ENCODE data around the gene ILKAP. TPM values are rescaled to one million over a fixed set of nuclear protein-coding genes. Genes with fewer than 3 reads are reported as not detected.

Gene ILKAP
- total and polyA plus RNA-seq, 7 donors: 31.8 to 66.6 (median 43.8) TPM

- Histone ChIP-seq H3K9me3 (no peaks in the 10 kb centered on the region), H3K4me3 (no peak overlapping the region), H3K36me3 (ENCODE audit: insufficient read depth in 1 of 2, low read depth in 1 of 2) (peaks cover 0 to 20% of the 10 kb centered on the region in 2 donors), H3K4me1 (peaks cover 50% of the 10 kb centered on the region), H3K27ac (peak overlapping the region; percentile 82), H3K27me3 (ENCODE audit: insufficient read depth in 3 of 3, low read length in 2 of 3) (no peaks in the 10 kb centered on the region)
- intact Hi-C loops (cut with DNase I): no loop called here
- no peak for TF ChIP-seq CTCF (IDR thresholded peaks at IDR 0.05)
- WGBS, 3 donors: 82 to 86% (median 82%) methylated on average over 10 of the region's 10 CpGs
- no peak for ATAC-seq
- DNase-seq: peak in 1 of 2 donors; percentile 11
Observed at GRCh38 chr2:238243496-238244076, 40.1 kb upstream of the ILKAP start.

GRCh38 chr2:238242731-238243495, 39.4 kb upstream of the ILKAP start:
- H3K27ac ChIP-seq: peak overlapping the region; percentile 82
- no peaks in the 10 kb centered on the region for H3K9me3 ChIP-seq
- no peak for TF ChIP-seq CTCF (IDR thresholded peaks at IDR 0.05)
- H3K4me3 ChIP-seq: no peak overlapping the region
- H3K4me1 ChIP-seq: peaks cover 46% of the 10 kb centered on the region
- ATAC-seq (peak; percentile 6 to 42 (median 23)), DNase-seq (peak; percentile 51 to 82)
- H3K27me3 ChIP-seq (ENCODE audit: insufficient read depth in 3 of 3, low read length in 2 of 3): no peaks in the 10 kb centered on the region
- H3K36me3 ChIP-seq (ENCODE audit: insufficient read depth in 1 of 2, low read depth in 1 of 2): peaks cover 0 to 20% of the 10 kb centered on the region in 2 donors
- intact Hi-C loops (cut with DNase I): no loop called here
- 18 to 36% (median 22%) methylated on average over 7 of the region's 7 CpGs for WGBS, 3 donors

- H3K27ac ChIP-seq: peak overlapping the region; percentile 82
- ATAC-seq: no peak
- H3K4me1 ChIP-seq: peaks cover 40% of the 10 kb centered on the region
- intact Hi-C loops (cut with DNase I): no loop called here
- 83 to 88% (median 87%) methylated on average over 2 of the region's 2 CpGs for WGBS, 3 donors
- H3K4me3 ChIP-seq: no peak overlapping the region
- H3K36me3 ChIP-seq (ENCODE audit: insufficient read depth in 1 of 2, low read depth in 1 of 2): peaks cover 0 to 20% of the 10 kb centered on the region in 2 donors
- peaks cover 0 to 2% (median 0%) of the 10 kb centered on the region in 3 donors for H3K27me3 ChIP-seq (ENCODE audit: insufficient read depth in 3 of 3, low read length in 2 of 3)
- no peaks in the 10 kb centered on the region for H3K9me3 ChIP-seq
- TF ChIP-seq CTCF (IDR thresholded peaks at IDR 0.05): no peak
- DNase-seq: no peak
Observed at GRCh38 chr2:238241970-238242369, 38.5 kb upstream of the ILKAP start.

GRCh38 chr2:238240757-238241711, 37.5 kb upstream of the ILKAP start:
- ATAC-seq (peak; percentile 77 to 83 (median 79)), DNase-seq (peak; percentile 85 to 95)
- intact Hi-C loops (cut with DNase I): no loop called here
- Histone ChIP-seq H3K9me3 (no peaks in the 10 kb centered on the region), H3K4me3 (peak overlapping the region; percentile 69), H3K27me3 (ENCODE audit: insufficient read depth in 3 of 3, low read length in 2 of 3) (peaks cover 0 to 2% (median 0%) of the 10 kb centered on the region in 3 donors), H3K36me3 (ENCODE audit: insufficient read depth in 1 of 2, low read depth in 1 of 2) (peaks cover 0 to 11% of the 10 kb centered on the region in 2 donors), H3K4me1 (peaks cover 32% of the 10 kb centered on the region), H3K27ac (peak overlapping the region; percentile 82)
- TF ChIP-seq CTCF (IDR thresholded peaks at IDR 0.05): no peak
- 8 to 12% (median 11%) methylated on average over 48 to 69 of the region's 71 CpGs for WGBS, 3 donors

Data from psoas muscle (tissue), 8 donors.